AG04449 (cell line): ENCODE data around the gene MFAP5.
A peak's percentile ranks its signal among the peaks of the same experiment; 100 is the strongest.

Experiments
- CTCF ChIA-PET: fragments of 350-600 bp; formaldehyde crosslinking; extraction: SDS; loops from one replicate; lab custom pipeline; 2021; ENCODE audit warnings: antibody characterized with exemption; lab: Yijun Ruan, JAX
- POLR2A ChIA-PET: fragments of 400-600, 350-600 bp; formaldehyde crosslinking; extraction: SDS; loops from one replicate; lab custom pipeline; 2020; ENCODE audit warnings: antibody characterized with exemption, inconsistent platforms; lab: Yijun Ruan, JAX
- DNase-seq: peaks from one replicate; pipeline ENCODE4 v3.0.0-alpha.2; 2010; ENCODE audit warnings: low read depth, low spot score
- H3K4me3 ChIP-seq: 2 replicates; pipeline ENCODE4 v1.5.1; 2011; ENCODE audit warnings: low read depth, mild to moderate bottlenecking, control low read depth, low read length
- TF ChIP-seq, protein P1 (sequence below): IDR thresholded peaks from one replicate; pipeline ENCODE4 v1.5.1; 2011; ENCODE audit warnings: mild to moderate bottlenecking, moderate library complexity, low read length, control low read depth, inconsistent platforms; ENCODE audit not compliant: insufficient read depth; ENCODE audit errors: missing control alignments

MFAP5 gene

DNA sequence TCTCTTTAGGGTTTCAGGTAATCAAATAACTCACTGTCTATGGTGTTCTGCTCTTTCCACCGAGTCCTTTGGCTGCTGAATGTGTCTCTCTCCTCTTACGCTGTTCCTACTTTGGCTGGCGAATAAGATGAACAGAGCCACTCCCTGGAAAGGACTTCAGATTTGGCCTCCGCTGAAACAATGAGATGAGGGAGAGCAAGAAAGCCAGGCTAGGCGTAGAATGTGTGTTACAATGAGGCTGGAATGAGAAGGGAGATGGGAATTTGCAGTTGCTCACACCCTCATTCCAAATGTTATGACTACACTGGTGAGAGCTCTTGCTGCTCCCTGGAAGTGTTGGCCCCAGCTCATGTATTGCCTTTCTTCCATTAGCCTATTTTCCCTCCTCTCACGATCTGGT, at the start of gene MFAP5:
Gene MFAP5, minus strand, starts transcription at position 234 of the 400 bp plus-strand sequence. CDS start 722 bp downstream, outside the sequence.
- CTCF ChIA-PET = interaction anchor here (10.1 kb wide), 1 partner anchor 231 kb away, joined by 97 read pairs; no protein-coding TSS in a partner anchor
- TF ChIP-seq, protein P1, sequence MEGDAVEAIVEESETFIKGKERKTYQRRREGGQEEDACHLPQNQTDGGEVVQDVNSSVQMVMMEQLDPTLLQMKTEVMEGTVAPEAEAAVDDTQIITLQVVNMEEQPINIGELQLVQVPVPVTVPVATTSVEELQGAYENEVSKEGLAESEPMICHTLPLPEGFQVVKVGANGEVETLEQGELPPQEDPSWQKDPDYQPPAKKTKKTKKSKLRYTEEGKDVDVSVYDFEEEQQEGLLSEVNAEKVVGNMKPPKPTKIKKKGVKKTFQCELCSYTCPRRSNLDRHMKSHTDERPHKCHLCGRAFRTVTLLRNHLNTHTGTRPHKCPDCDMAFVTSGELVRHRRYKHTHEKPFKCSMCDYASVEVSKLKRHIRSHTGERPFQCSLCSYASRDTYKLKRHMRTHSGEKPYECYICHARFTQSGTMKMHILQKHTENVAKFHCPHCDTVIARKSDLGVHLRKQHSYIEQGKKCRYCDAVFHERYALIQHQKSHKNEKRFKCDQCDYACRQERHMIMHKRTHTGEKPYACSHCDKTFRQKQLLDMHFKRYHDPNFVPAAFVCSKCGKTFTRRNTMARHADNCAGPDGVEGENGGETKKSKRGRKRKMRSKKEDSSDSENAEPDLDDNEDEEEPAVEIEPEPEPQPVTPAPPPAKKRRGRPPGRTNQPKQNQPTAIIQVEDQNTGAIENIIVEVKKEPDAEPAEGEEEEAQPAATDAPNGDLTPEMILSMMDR = no peak
- peak within 1 kb of the TSS; percentile 18 for H3K4me3 ChIP-seq
- POLR2A ChIA-PET = no interaction called here
- peak; percentile 38 for DNase-seq

DNA sequence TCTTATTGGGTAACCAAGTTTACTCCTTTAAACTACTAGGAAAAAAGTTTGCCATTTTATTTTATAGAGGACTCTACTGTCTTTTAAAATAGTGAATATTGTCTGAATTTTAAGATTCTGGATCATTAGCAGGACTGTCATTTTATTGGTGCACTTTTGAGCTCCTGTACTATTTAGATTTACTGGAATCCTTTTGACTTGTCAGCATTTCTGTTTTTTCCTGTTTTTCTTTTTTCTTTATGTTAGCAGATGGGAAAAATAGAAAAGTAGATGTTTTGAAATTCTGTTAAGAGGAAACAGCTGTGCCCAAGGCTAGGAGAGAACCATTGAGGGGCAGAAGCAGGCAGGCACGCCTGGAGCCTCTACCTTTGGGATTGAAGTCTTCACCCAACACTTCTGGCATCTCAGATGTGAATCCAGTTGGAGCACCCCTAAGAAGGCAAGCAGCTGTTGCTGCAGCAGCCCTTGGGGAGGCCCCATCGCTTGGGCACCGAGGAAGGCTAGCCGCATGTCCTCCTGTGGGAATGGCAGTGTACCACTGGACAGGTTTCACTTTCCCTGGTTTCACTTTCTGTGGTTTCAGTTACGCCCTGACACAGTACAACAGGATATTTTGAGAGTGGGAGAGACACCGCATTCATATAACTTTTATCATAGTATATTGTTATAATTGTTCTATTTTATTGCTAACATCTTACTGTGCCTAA, 46.7 kb upstream of the MFAP5 start:
- CTCF ChIA-PET = no interaction called here
- TF ChIP-seq, protein P1 = no peak
- POLR2A ChIA-PET = no interaction called here
- DNase-seq = no peak
- H3K4me3 ChIP-seq = no peak overlapping the region

- ChIA-PET POLR2A (no interaction called here), CTCF (interaction anchor here (0.7 to 2.2 kb wide), 4 partner anchors 14 to 189 kb away, joined by 3 to 7 read pairs (median 5); no protein-coding TSS in a partner anchor)
- no peak overlapping the region for H3K4me3 ChIP-seq
- TF ChIP-seq, protein P1 = no peak
- no peak for DNase-seq
Measured at GRCh38 chr12:8702159-8702558, 39.5 kb upstream of the MFAP5 start.

GRCh38 chr12:8701046-8701660, 38.5 kb upstream of the MFAP5 start:
- ChIA-PET POLR2A (no interaction called here), CTCF (interaction anchor here (0.7 to 2.2 kb wide), 3 partner anchors 20 to 190 kb away, joined by 3 to 7 read pairs (median 7); no protein-coding TSS in a partner anchor)
- H3K4me3 ChIP-seq = no peak overlapping the region
- DNase-seq = no peak
- TF ChIP-seq, protein P1 = no peak

GRCh38 chr12:8699714-8700113, 37.1 kb upstream of the MFAP5 start:
- TF ChIP-seq, protein P1 = no peak
- DNase-seq = no peak
- H3K4me3 ChIP-seq = no peak overlapping the region
- ChIA-PET POLR2A (no interaction called here), CTCF (interaction anchor here (1.4 kb wide), 1 partner anchor 191 kb away, joined by 4 read pairs; no protein-coding TSS in a partner anchor)

GRCh38 chr12:8698879-8699278, 36.3 kb upstream of the MFAP5 start:
- CTCF ChIA-PET = no interaction called here
- POLR2A ChIA-PET = no interaction called here
- DNase-seq = no peak
- peak overlapping the region; percentile 82 for H3K4me3 ChIP-seq
- TF ChIP-seq, protein P1 = no peak
